Panc1 (cell line): Measurements from ENCODE around the gene SEC22C. TPM values are rescaled to one million over a fixed set of nuclear protein-coding genes. Genes with fewer than 3 reads are reported as not detected.

Source experiments
- ATAC-seq: fragments of 200-7000 bp; cut with Tn5 transposase; 2 replicates; pipeline ENCODE4 v1.9.1; 2020; ENCODE audit warnings: mild to moderate bottlenecking, moderate library complexity
- BruUV-seq: library from RNA; stranded (reverse); fragments of 400-500 nt; replicated peaks from 2 replicates; lab custom pipeline; 2021; lab: Mats Ljungman, UMichigan
- CTCF ChIA-PET: fragments of 300-600 bp; sonication (Branson Sonifier 250); formaldehyde crosslinking; loops from one replicate; lab custom pipeline; 2022; ENCODE audit warnings: antibody characterized with exemption; lab: Charles Lee
- POLR2A ChIA-PET: fragments of 300-600 bp; sonication (Branson Sonifier 250); formaldehyde crosslinking; loops from one replicate; lab custom pipeline; 2022; ENCODE audit warnings: antibody characterized with exemption; lab: Charles Lee
- DNase-seq: peaks from one replicate; pipeline ENCODE4 v3.0.0-alpha.2; 2010; ENCODE audit warnings: low read depth, low spot score
- H3K27ac ChIP-seq: 2 replicates; pipeline ENCODE4 v1.5.1; 2011; ENCODE audit warnings: mild to moderate bottlenecking, low read length, inconsistent platforms
- H3K27me3 ChIP-seq: fragments of 200-500 bp; sonication (Bioruptor generic); 2 replicates; pipeline ENCODE4 v1.6.0; 2014; ENCODE audit warnings: low read length, inconsistent platforms; ENCODE audit not compliant: control insufficient read depth, insufficient read depth
- H3K36me3 ChIP-seq: fragments of 200-500 bp; sonication (Bioruptor generic); 2 replicates; pipeline ENCODE4 v1.5.1; 2014; ENCODE audit warnings: inconsistent platforms, mild to moderate bottlenecking, low read length, moderate library complexity; ENCODE audit not compliant: control insufficient read depth, insufficient read depth
- H3K4me1 ChIP-seq: 2 replicates; pipeline ENCODE4 v1.5.1; 2011; ENCODE audit warnings: inconsistent platforms, mild to moderate bottlenecking, low read length, moderate library complexity; ENCODE audit not compliant: control insufficient read depth, insufficient read depth
- H3K4me3 ChIP-seq, 2 experiments: 2 replicates each; pipeline ENCODE4 v1.5.1; 2011 to 2012; ENCODE audit warnings: low read depth in 2 of 2, low read length in 2 of 2, mild to moderate bottlenecking in 2 of 2, inconsistent platforms in 1 of 2, moderate library complexity in 1 of 2
- H3K9me3 ChIP-seq: fragments of 200-500 bp; sonication (Bioruptor generic); 2 replicates; pipeline ENCODE4 v1.5.1; 2014; ENCODE audit warnings: low read depth, mild to moderate bottlenecking, inconsistent platforms, low read length, moderate library complexity; ENCODE audit not compliant: control insufficient read depth, insufficient read depth
- POLR2AphosphoS5 ChIP-seq: IDR thresholded peaks from 2 replicates; pipeline ENCODE4 v1.6.1; 2012; ENCODE audit warnings: mild to moderate bottlenecking, low read depth, low read length, moderate library complexity
- SIN3A ChIP-seq: IDR thresholded peaks from 2 replicates; pipeline ENCODE4 v1.6.1; 2012; ENCODE audit warnings: low read depth, mild to moderate bottlenecking, low read length, moderate library complexity, borderline replicate concordance; ENCODE audit not compliant: insufficient read depth
- TCF7L2 ChIP-seq: IDR thresholded peaks from 2 replicates; pipeline ENCODE4 v1.6.1; 2011; ENCODE audit warnings: mild to moderate bottlenecking, low read depth, low read length, inconsistent platforms
- in situ Hi-C: cut with HindIII; loops from 2 replicates; pipeline ENCODE4 v1.10.0; 2016; ENCODE audit warnings: low sequenced_read_pairs, low pct_unique_long_range_greater_than_20kb
- intact Hi-C: fragments of 100-400 bp; cut with micrococcal nuclease; formaldehyde crosslinking; loops from one replicate; pipeline ENCODE4 v1.10.0; 2022; ENCODE audit not compliant: unreplicated experiment
- total RNA-seq: library from RNA; stranded (reverse); gene quantifications from one replicate; pipeline ENCODE4 v1.2.1, GENCODE V29; 2021; ENCODE audit not compliant: unreplicated experiment
- TF ChIP-seq, protein P1 (sequence below), 2 experiments: IDR thresholded peaks; 2 replicates each; pipeline ENCODE4 v1.6.1; 2011 to 2012; ENCODE audit warnings: low read depth in 2 of 2, control low read depth in 1 of 2, low read length in 1 of 2, mild to moderate bottlenecking in 1 of 2, moderate library complexity in 1 of 2; ENCODE audit not compliant: insufficient read depth in 1 of 2
- TF ChIP-seq, protein P2 (sequence below): fragments of 450-650 bp; IDR thresholded peaks from 2 replicates; pipeline ENCODE4 v1.5.1; 2017; ENCODE audit warnings: mild to moderate bottlenecking

Gene SEC22C
- total RNA-seq, 1 experiment from 2014 or later = 45.9 TPM

DNA sequence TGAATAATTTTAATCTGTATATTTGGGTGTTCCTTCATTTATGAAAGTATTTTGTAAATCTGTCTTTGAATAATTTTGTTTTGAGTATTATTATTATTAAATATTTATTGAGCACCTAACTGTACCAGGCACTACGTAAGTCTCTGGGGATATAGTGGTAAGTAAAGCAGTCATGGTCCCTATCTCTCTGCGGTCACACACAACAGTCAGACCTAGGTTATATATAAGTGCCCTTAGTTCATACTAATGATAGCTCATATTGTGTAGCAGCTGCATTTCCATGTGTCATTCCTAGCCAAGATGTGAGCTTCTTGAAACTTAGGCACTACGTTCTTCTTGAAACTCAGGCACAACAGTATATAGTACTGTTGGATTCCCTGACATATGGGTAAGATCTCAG, 31.2 kb upstream of the SEC22C start:
- in situ Hi-C loops (no loop called here), intact Hi-C loops (no loop called here)
- POLR2A ChIA-PET = interaction anchor here (0.7 kb wide), 1 partner anchor 10 kb away, joined by 3 read pairs; no protein-coding TSS in a partner anchor
- TF ChIP-seq POLR2AphosphoS5 (no peak), TCF7L2 (no peak), SIN3A (no peak)
- TF ChIP-seq, protein P1, sequence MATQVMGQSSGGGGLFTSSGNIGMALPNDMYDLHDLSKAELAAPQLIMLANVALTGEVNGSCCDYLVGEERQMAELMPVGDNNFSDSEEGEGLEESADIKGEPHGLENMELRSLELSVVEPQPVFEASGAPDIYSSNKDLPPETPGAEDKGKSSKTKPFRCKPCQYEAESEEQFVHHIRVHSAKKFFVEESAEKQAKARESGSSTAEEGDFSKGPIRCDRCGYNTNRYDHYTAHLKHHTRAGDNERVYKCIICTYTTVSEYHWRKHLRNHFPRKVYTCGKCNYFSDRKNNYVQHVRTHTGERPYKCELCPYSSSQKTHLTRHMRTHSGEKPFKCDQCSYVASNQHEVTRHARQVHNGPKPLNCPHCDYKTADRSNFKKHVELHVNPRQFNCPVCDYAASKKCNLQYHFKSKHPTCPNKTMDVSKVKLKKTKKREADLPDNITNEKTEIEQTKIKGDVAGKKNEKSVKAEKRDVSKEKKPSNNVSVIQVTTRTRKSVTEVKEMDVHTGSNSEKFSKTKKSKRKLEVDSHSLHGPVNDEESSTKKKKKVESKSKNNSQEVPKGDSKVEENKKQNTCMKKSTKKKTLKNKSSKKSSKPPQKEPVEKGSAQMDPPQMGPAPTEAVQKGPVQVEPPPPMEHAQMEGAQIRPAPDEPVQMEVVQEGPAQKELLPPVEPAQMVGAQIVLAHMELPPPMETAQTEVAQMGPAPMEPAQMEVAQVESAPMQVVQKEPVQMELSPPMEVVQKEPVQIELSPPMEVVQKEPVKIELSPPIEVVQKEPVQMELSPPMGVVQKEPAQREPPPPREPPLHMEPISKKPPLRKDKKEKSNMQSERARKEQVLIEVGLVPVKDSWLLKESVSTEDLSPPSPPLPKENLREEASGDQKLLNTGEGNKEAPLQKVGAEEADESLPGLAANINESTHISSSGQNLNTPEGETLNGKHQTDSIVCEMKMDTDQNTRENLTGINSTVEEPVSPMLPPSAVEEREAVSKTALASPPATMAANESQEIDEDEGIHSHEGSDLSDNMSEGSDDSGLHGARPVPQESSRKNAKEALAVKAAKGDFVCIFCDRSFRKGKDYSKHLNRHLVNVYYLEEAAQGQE (IDR thresholded peaks at IDR 0.05; ENCODE audit: insufficient read depth in 1 of 2, low read depth in 2 of 2, low read length in 1 of 2) = no peak
- TF ChIP-seq, protein P2, sequence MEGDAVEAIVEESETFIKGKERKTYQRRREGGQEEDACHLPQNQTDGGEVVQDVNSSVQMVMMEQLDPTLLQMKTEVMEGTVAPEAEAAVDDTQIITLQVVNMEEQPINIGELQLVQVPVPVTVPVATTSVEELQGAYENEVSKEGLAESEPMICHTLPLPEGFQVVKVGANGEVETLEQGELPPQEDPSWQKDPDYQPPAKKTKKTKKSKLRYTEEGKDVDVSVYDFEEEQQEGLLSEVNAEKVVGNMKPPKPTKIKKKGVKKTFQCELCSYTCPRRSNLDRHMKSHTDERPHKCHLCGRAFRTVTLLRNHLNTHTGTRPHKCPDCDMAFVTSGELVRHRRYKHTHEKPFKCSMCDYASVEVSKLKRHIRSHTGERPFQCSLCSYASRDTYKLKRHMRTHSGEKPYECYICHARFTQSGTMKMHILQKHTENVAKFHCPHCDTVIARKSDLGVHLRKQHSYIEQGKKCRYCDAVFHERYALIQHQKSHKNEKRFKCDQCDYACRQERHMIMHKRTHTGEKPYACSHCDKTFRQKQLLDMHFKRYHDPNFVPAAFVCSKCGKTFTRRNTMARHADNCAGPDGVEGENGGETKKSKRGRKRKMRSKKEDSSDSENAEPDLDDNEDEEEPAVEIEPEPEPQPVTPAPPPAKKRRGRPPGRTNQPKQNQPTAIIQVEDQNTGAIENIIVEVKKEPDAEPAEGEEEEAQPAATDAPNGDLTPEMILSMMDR = no peak
- no TSS peak for BruUV-seq
- no peak for DNase-seq
- Histone ChIP-seq H3K9me3 (no peaks in the 10 kb centered on the region), H3K4me1 (peaks cover 3% of the 10 kb centered on the region; the same call in 1 of the 2 replicates), H3K27me3 (no peaks in the 10 kb centered on the region), H3K4me3 (no peak overlapping the region), H3K27ac (no peak overlapping the region), H3K36me3 (peaks cover 2% of the 10 kb centered on the region; the same call in 1 of the 2 replicates)
- CTCF ChIA-PET = no interaction called here
- peak; percentile 53; the same call in 1 of the 2 replicates for ATAC-seq

DNA sequence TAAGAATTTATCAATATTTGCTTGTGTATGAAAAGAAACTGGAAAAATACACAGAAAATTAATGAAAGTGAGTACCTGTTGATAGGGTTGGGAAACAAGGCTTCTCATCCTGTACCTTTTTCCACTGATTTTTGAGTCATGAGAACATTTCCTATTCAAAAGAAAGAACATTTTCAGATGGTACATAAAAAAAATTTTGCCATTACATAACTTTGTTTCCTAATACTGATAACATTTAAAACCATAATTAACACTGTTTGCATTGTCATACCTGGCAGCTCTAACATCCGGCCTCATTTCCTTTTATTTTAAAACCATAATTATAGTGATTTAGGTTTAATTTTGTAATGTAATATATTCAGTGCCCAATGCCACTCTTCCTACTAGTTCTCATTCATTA, 30.4 kb upstream of the SEC22C start:
- ChIA-PET CTCF (no interaction called here), POLR2A (interaction anchor here (0.7 kb wide), 1 partner anchor 9 kb away, joined by 3 read pairs; no protein-coding TSS in a partner anchor)
- Histone ChIP-seq H3K27me3 (no peaks in the 10 kb centered on the region), H3K9me3 (no peaks in the 10 kb centered on the region), H3K4me1 (peaks cover 3% of the 10 kb centered on the region; the same call in 1 of the 2 replicates), H3K36me3 (no peaks in the 10 kb centered on the region; the same call in 1 of the 2 replicates), H3K27ac (no peak overlapping the region), H3K4me3 (no peak overlapping the region)
- DNase-seq = no peak
- intact Hi-C loops (no loop called here), in situ Hi-C loops (no loop called here)
- BruUV-seq = no TSS peak
- TF ChIP-seq POLR2AphosphoS5 (no peak), SIN3A (no peak), TCF7L2 (no peak)
- TF ChIP-seq, protein P1 (IDR thresholded peaks at IDR 0.05; ENCODE audit: insufficient read depth in 1 of 2, low read depth in 2 of 2, low read length in 1 of 2) = no peak
- TF ChIP-seq, protein P2 = no peak
- ATAC-seq = no peak
